Activated CD8-positive, alpha-beta memory T cell treated with anti-CD3 and anti-CD28 coated beads for 36 hours (primary cell): Measurements from ENCODE around the gene MGRN1. TPM values are rescaled to one million over a fixed set of nuclear protein-coding genes. Genes with fewer than 3 reads are reported as not detected.
"Not testable (repeated sequence)": the region's sequence is repeated elsewhere in the genome, so short reads cannot be mapped to it uniquely, and the experiment has no call there.

Experiments
- CTCF ChIA-PET: fragments of 350-600 bp; sonication (Branson Sonifier 250); formaldehyde crosslinking; loops from one replicate; lab custom pipeline; 2021; ENCODE audit warnings: antibody characterized with exemption; lab: Charles Lee
- POLR2A ChIA-PET: fragments of 350-600 bp; sonication (Branson Sonifier 250); formaldehyde crosslinking; loops from one replicate; lab custom pipeline; 2021; ENCODE audit warnings: antibody characterized with exemption; lab: Charles Lee
- total RNA-seq, 2 experiments: library from RNA; stranded (reverse); gene quantifications; one replicate each; pipeline ENCODE4 v1.2.3, GENCODE V29; 2021

Gene MGRN1
- total RNA-seq, 2 experiments from 2014 or later: 61.9 to 64.2 TPM

- CTCF ChIA-PET: no interaction called here
- POLR2A ChIA-PET: no interaction called here
Observed at GRCh38 chr16:4639899-4640509, 15.4 kb downstream of the MGRN1 start.

GRCh38 chr16:4640572-4641305 lies 16.1 kb downstream of the MGRN1 start:
- ChIA-PET POLR2A (no interaction called here), CTCF (no interaction called here)

GRCh38 chr16:4641306-4641687 lies 16.7 kb downstream of the MGRN1 start:
- POLR2A ChIA-PET: no interaction called here

GRCh38 chr16:4641895-4642294 lies 17.3 kb downstream of the MGRN1 start:
- ChIA-PET POLR2A (interaction anchor here (0.7 kb wide), 1 partner anchor 23 kb away, joined by 4 read pairs; no protein-coding TSS in a partner anchor), CTCF (interaction anchor here (1.2 kb wide), 1 partner anchor 63 kb away, joined by 3 read pairs; no protein-coding TSS in a partner anchor)

More at GRCh38 chr16:4641306-4641687, 16.7 kb downstream of the MGRN1 start:
- CTCF ChIA-PET: no interaction called here

GRCh38 chr16:4646773-4647643 lies 22.4 kb downstream of the MGRN1 start:
- ChIA-PET POLR2A (no interaction called here), CTCF (interaction anchor here (1.0 kb wide), 1 partner anchor 23 kb away, joined by 3 read pairs; the partner anchor contains the start of gene MGRN1)

- POLR2A ChIA-PET: no interaction called here
- CTCF ChIA-PET: no interaction called here
Observed at GRCh38 chr16:4647644-4647980, 23.0 kb downstream of the MGRN1 start.

GRCh38 chr16:4648917-4649316 lies 24.3 kb downstream of the MGRN1 start:
- CTCF ChIA-PET: no interaction called here
- POLR2A ChIA-PET: no interaction called here

- CTCF ChIA-PET: interaction anchor here (0.7 to 1.7 kb wide), 11 partner anchors 11 to 118 kb away, joined by 3 to 5 read pairs (median 3); no protein-coding TSS in a partner anchor
- POLR2A ChIA-PET: interaction anchor here (0.6 kb wide), 1 partner anchor 7 kb away, joined by 4 read pairs; no protein-coding TSS in a partner anchor
Observed at GRCh38 chr16:4649744-4650442, 25.3 kb downstream of the MGRN1 start.

- CTCF ChIA-PET: interaction anchor here (0.7 to 1.7 kb wide), 10 partner anchors 10 to 118 kb away, joined by 3 to 4 read pairs (median 3); no protein-coding TSS in a partner anchor
- POLR2A ChIA-PET: not testable (repeated sequence)
Observed at GRCh38 chr16:4650443-4651074, 25.9 kb downstream of the MGRN1 start.

- POLR2A ChIA-PET: no interaction called here
- CTCF ChIA-PET: interaction anchor here (1.7 kb wide), 1 partner anchor 31 kb away, joined by 4 read pairs; no protein-coding TSS in a partner anchor
Observed at GRCh38 chr16:4651827-4652226, 27.2 kb downstream of the MGRN1 start.

- ChIA-PET CTCF (no interaction called here), POLR2A (no interaction called here)
Observed at GRCh38 chr16:4652561-4652960, 27.9 kb downstream of the MGRN1 start.

- CTCF ChIA-PET: no interaction called here
Observed at GRCh38 chr16:4654011-4654963, 29.7 kb downstream of the MGRN1 start.

GRCh38 chr16:4654964-4655590 lies 30.5 kb downstream of the MGRN1 start:
- ChIA-PET POLR2A (no interaction called here), CTCF (no interaction called here)

More at GRCh38 chr16:4654011-4654963, 29.7 kb downstream of the MGRN1 start:
- POLR2A ChIA-PET: no interaction called here

- ChIA-PET CTCF (no interaction called here), POLR2A (no interaction called here)
Observed at GRCh38 chr16:4655801-4656200, 31.2 kb downstream of the MGRN1 start.

GRCh38 chr16:4656221-4656620 lies 31.6 kb downstream of the MGRN1 start:
- ChIA-PET CTCF (no interaction called here), POLR2A (no interaction called here)

- POLR2A ChIA-PET: interaction anchor here (0.6 kb wide), 1 partner anchor 7 kb away, joined by 4 read pairs; no protein-coding TSS in a partner anchor
- CTCF ChIA-PET: no interaction called here
Observed at GRCh38 chr16:4656695-4657686, 32.4 kb downstream of the MGRN1 start.
